Ishikawa (cell line): Measurements from ENCODE around the gene GRIN2D.

Source experiments
- CEBPB ChIP-seq: IDR thresholded peaks from 2 replicates; pipeline ENCODE4 v1.6.1; 2012
- CREB1 ChIP-seq: IDR thresholded peaks from 2 replicates; pipeline ENCODE4 v1.6.1; 2012; ENCODE audit warnings: low read depth
- EGR1 ChIP-seq: IDR thresholded peaks from 2 replicates; pipeline ENCODE4 v1.6.1; 2012
- EP300 ChIP-seq: IDR thresholded peaks from 2 replicates; pipeline ENCODE4 v1.6.1; 2012; ENCODE audit warnings: borderline replicate concordance
- FOXM1 ChIP-seq: IDR thresholded peaks from 2 replicates; pipeline ENCODE4 v1.6.1; 2012; ENCODE audit warnings: low read depth, borderline replicate concordance
- MAX ChIP-seq: IDR thresholded peaks from 2 replicates; pipeline ENCODE4 v1.6.1; 2012
- NFIC ChIP-seq: IDR thresholded peaks from 2 replicates; pipeline ENCODE4 v1.6.1; 2012
- RAD21 ChIP-seq: IDR thresholded peaks from 2 replicates; pipeline ENCODE4 v1.6.1; 2012; ENCODE audit warnings: low read depth
- REST ChIP-seq: IDR thresholded peaks from 2 replicates; pipeline ENCODE4 v1.6.1; 2012; ENCODE audit warnings: low read depth, mild to moderate bottlenecking
- TAF1 ChIP-seq: IDR thresholded peaks from 2 replicates; pipeline ENCODE4 v1.6.1; 2012; ENCODE audit warnings: low read depth, mild to moderate bottlenecking
- TCF12 ChIP-seq: IDR thresholded peaks from 2 replicates; pipeline ENCODE4 v1.6.1; 2012; ENCODE audit warnings: low read depth
- TEAD4 ChIP-seq: IDR thresholded peaks from 2 replicates; pipeline ENCODE4 v1.6.1; 2012
- YY1 ChIP-seq: IDR thresholded peaks from 2 replicates; pipeline ENCODE4 v1.6.1; 2012; ENCODE audit warnings: low read depth
- ZBTB7A ChIP-seq: IDR thresholded peaks from 2 replicates; pipeline ENCODE4 v1.6.1; 2012; ENCODE audit warnings: low read depth
- TF ChIP-seq, protein P1 (sequence below): IDR thresholded peaks from 2 replicates; pipeline ENCODE4 v1.6.1; 2012

The GRIN2D gene

DNA sequence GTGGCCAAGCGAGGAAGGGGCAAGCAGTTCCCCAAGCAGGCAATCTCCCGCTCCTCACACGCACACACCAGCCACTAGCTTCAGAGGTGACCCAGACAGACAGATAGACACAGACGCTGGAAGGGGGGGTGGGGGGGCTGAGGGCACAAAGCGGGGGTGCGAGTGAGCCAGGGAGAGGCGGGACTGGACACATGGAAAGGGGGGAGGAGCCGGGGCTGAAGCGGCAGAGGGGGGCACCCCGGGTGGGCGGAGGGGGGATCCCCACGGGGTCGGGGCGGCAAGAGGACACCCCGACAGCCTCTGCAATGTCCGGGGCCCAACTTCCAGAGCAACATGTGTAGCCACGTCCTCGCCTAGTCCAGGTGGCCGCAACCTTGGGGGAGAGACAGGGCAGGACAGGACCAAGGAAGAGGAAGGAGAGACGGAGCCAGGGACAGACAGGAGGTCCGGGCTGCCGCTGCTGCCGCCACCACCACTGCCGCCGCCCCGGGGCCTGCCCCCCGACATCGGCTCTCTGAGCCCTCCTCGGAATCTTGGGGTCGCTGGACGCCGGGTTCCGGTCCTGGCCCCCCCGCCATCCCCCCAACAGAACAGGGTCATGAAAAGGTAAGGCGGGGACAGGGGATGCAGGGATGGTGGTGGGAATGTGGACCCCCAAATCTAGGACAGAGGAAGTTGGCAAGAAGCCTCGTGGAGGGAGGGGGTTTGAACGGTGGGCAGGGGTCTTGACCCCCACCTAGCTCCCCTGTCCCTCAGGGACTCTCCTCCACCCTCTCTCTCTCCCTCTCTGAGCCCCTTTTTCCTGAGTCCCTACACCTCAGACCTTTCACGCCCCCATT lies 1.1 kb downstream of the GRIN2D start:
- TF ChIP-seq CEBPB (no peak), TEAD4 (no peak), FOXM1 (no peak), MAX (no peak), CREB1 (no peak), REST (no peak), NFIC (no peak), TCF12 (no peak), TAF1 (no peak), YY1 (no peak), RAD21 (no peak), EGR1 (no peak), EP300 (no peak), ZBTB7A (no peak)
- TF ChIP-seq, protein P1, sequence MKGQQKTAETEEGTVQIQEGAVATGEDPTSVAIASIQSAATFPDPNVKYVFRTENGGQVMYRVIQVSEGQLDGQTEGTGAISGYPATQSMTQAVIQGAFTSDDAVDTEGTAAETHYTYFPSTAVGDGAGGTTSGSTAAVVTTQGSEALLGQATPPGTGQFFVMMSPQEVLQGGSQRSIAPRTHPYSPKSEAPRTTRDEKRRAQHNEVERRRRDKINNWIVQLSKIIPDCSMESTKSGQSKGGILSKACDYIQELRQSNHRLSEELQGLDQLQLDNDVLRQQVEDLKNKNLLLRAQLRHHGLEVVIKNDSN, result no peak

- TF ChIP-seq ZBTB7A (no peak), EGR1 (no peak), FOXM1 (no peak), TAF1 (no peak), NFIC (no peak), TEAD4 (no peak), EP300 (no peak), TCF12 (no peak), REST (no peak), MAX (no peak), RAD21 (no peak), CEBPB (no peak), YY1 (no peak), CREB1 (no peak)
- TF ChIP-seq, protein P1, result no peak
Measured at GRCh38 chr19:48395170-48395455, 1.6 kb downstream of the GRIN2D start.

GRCh38 chr19:48395499-48395898 lies 2.0 kb downstream of the GRIN2D start:
- no peak for TF ChIP-seq CEBPB
- TF ChIP-seq YY1, result no peak
- no peak for TF ChIP-seq NFIC
- no peak for TF ChIP-seq FOXM1
- no peak for TF ChIP-seq TAF1
- no peak for TF ChIP-seq REST

DNA sequence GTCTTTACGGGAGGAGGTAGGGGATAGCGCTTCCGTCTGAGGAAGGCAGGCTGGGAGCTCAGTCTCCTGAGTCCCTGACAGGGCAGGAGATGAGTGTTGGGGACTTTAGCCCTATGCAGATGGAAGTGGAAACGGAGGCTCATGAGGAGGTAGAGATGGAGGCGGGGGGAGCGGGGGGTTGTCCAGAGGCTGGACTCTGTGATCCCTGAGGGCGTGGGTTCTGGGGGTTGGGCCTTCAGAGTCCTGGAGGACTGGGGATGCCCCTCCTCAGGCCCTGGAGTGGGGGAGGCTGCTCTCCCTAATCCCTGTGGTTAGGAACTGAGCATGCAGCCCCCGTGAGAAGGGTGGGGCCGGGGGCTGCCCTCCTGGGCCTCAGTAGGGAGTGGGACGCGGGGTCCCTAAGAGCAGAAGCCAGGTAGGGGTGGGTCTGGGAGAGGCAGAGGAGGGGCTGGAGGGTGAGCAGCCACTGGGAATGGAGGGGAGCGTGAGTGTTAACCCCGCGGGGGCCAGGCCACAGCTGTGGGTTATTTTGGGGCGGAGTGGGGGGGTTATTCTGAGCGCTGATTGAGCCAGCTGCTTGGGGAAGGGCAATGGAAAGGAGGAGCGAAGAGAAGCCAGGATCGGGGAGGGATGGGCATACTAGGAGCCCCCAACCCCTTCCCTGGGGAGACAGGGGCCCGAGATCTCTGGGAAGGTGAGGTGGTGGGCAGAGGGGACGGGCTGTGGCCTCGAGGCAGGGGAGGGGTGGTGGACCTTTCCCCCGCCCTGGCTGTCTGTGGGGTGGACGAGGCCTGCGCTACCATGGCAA lies 2.8 kb downstream of the GRIN2D start:
- TF ChIP-seq EGR1 (no peak), CEBPB (no peak), NFIC (no peak), ZBTB7A (no peak), FOXM1 (no peak), REST (no peak), RAD21 (no peak), MAX (no peak), TCF12 (no peak), CREB1 (no peak), TEAD4 (no peak), TAF1 (no peak), EP300 (no peak), YY1 (no peak)
- TF ChIP-seq, protein P1, result no peak
